Parathyroid adenoma (tissue), 2 donors: Measurements from ENCODE around the gene PHKB.

Experiments
- H2AFZ ChIP-seq: fragments of 300-600 bp; sonication (generic); one replicate; pipeline ENCODE4 v1.7.0; 2017; ENCODE audit warnings: antibody characterized with exemption, mild to moderate bottlenecking
- H3K27ac ChIP-seq: fragments of 300-600 bp; sonication (generic); one replicate; pipeline ENCODE4 v1.7.0; 2017
- H3K27me3 ChIP-seq: fragments of 300-600 bp; sonication (generic); one replicate; pipeline ENCODE4 v1.7.0; 2017; ENCODE audit warnings: low read length; ENCODE audit not compliant: control insufficient read depth, insufficient read depth
- H3K36me3 ChIP-seq: fragments of 300-600 bp; sonication (generic); one replicate; pipeline ENCODE4 v1.7.0; 2017; ENCODE audit warnings: low read length; ENCODE audit not compliant: control insufficient read depth, insufficient read depth
- H3K4me1 ChIP-seq: fragments of 300-600 bp; sonication (generic); one replicate; pipeline ENCODE4 v1.7.0; 2017; ENCODE audit warnings: control low read depth
- H3K4me2 ChIP-seq: fragments of 300-600 bp; sonication (generic); one replicate; pipeline ENCODE4 v1.7.0; 2017; ENCODE audit warnings: low read length
- H3K4me3 ChIP-seq: fragments of 300-600 bp; sonication (generic); one replicate; pipeline ENCODE4 v1.7.0; 2017; ENCODE audit warnings: low read depth, low read length
- H3K79me2 ChIP-seq: fragments of 300-600 bp; sonication (generic); one replicate; pipeline ENCODE4 v1.7.0; 2017; ENCODE audit warnings: control low read depth
- H3K9ac ChIP-seq: fragments of 300-600 bp; sonication (generic); one replicate; pipeline ENCODE4 v1.7.0; 2017; ENCODE audit warnings: mild to moderate bottlenecking
- H3K9me3 ChIP-seq: fragments of 300-600 bp; sonication (generic); one replicate; pipeline ENCODE4 v1.7.0; 2017; ENCODE audit warnings: low read length; ENCODE audit not compliant: control insufficient read depth
- TF ChIP-seq, protein P1 (sequence below): fragments of 300-600 bp; sonication (generic); IDR thresholded peaks from one replicate; pipeline ENCODE4 v1.7.0; 2017; ENCODE audit warnings: antibody characterized with exemption, mild to moderate bottlenecking
- donor health status: primary hyperparathyroidism.

Gene PHKB

DNA sequence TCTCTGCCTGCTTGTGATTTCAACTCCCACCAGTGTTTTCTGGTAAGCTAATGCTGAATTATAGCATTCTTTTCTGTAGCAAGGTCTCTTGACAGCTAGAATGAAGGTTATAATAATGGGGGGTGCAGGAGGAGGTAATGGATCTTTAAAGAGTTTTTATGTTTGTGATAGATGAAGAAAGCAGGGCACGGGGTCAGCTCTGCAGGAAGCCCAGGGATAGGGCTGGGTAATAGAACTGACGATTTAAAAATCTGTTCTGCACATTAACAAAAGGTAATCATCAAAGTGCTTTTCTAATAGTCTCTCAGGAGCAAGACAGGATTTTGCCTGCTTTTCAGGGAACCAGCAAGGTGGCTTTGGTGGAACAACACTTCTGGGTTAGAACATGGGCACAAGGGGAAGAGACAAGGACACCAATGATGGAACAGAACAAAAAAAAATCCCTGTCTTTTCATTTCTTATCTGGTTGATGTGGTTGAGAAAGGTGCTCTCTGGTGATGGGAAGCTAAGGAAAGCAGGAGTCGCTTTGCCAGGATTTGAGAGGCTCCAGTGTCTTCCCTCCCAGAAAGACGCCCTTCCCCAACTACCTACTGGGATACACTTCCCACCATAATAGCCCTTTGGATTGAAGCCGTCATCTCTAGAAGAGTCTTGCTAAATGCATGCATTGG is 263.1 kb downstream of the PHKB start:
- H3K4me3 ChIP-seq, result no peak overlapping the region
- H3K4me1 ChIP-seq, result no peaks in the 10 kb centered on the region
- TF ChIP-seq, protein P1, sequence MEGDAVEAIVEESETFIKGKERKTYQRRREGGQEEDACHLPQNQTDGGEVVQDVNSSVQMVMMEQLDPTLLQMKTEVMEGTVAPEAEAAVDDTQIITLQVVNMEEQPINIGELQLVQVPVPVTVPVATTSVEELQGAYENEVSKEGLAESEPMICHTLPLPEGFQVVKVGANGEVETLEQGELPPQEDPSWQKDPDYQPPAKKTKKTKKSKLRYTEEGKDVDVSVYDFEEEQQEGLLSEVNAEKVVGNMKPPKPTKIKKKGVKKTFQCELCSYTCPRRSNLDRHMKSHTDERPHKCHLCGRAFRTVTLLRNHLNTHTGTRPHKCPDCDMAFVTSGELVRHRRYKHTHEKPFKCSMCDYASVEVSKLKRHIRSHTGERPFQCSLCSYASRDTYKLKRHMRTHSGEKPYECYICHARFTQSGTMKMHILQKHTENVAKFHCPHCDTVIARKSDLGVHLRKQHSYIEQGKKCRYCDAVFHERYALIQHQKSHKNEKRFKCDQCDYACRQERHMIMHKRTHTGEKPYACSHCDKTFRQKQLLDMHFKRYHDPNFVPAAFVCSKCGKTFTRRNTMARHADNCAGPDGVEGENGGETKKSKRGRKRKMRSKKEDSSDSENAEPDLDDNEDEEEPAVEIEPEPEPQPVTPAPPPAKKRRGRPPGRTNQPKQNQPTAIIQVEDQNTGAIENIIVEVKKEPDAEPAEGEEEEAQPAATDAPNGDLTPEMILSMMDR, result no peak

DNA sequence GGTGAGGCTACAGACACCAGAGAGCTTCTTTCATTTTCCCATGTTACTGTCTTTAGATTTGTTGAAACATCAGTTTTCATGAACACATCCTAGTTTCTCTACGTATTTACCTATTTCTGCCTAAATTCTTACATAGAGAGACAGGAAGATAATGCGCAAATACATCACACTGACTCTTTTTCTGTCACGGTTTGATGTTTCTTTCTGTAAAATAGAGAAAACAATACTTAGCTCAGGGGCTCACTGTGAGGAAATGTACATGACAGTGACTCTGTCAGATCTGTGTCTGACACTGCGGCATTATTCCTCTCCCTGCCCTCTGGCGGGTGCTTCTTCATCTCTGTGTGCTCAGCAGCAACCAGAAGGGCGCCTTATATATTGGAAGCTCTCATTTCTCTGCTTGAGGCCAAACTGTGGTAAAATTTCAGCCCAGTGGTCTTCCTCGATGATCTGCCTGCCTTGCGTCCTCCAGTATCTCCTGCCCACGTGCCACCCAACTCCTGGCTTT is 264.1 kb downstream of the PHKB start:
- H3K4me1 ChIP-seq, result no peaks in the 10 kb centered on the region
- H2AFZ ChIP-seq, result no peak overlapping the region
- H3K9me3 ChIP-seq, result no peaks in the 10 kb centered on the region
- H3K9ac ChIP-seq, result no peak overlapping the region
- no peaks in the 10 kb centered on the region for H3K36me3 ChIP-seq
- no peak overlapping the region for H3K27ac ChIP-seq
- H3K4me2 ChIP-seq, result no peak overlapping the region
- TF ChIP-seq, protein P1, result no peak
- no peak overlapping the region for H3K4me3 ChIP-seq
- no peaks in the 10 kb centered on the region for H3K79me2 ChIP-seq
- no peaks in the 10 kb centered on the region for H3K27me3 ChIP-seq

More for the DNA sequence above, 263.1 kb downstream of the PHKB start:
- Histone ChIP-seq H3K79me2 (no peaks in the 10 kb centered on the region), H3K27me3 (no peaks in the 10 kb centered on the region), H3K27ac (no peak overlapping the region), H2AFZ (no peak overlapping the region), H3K9me3 (no peaks in the 10 kb centered on the region), H3K36me3 (no peaks in the 10 kb centered on the region), H3K9ac (no peak overlapping the region), H3K4me2 (no peak overlapping the region)

DNA sequence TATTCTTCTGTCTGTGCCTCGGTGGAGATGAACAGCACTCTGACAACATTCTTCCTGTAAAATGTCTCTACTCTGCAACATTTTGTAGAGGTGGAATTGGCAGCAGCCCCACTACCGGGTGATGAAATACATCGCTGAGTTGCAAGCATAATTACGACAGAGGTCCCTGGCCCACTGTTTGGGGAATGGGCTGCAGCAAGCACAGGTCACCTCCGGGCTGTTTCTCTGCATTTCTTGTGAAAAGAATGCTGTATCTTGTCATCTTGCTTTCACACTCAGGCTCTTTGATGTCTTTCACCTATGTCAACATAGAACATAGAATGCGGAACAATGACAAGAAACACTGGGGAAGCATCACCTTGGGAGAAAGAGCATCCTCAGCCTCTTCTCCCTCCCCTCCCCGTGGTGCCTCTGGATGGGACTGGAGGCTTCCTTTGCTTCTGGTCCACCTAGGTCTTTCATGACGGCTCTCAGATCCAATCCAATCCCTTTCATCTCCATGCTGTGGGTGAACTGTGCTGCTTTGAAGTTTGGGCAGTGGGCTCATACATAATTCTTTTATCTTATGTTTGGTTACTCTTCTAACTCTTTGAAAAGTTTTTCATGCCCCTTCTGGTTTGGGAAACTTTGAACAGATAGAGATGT is 265.0 kb downstream of the PHKB start:
- Histone ChIP-seq H3K4me3 (no peak overlapping the region), H3K27ac (no peak overlapping the region), H3K9ac (no peak overlapping the region), H3K4me1 (no peaks in the 10 kb centered on the region), H2AFZ (no peak overlapping the region), H3K4me2 (no peak overlapping the region), H3K79me2 (no peaks in the 10 kb centered on the region), H3K27me3 (no peaks in the 10 kb centered on the region), H3K36me3 (no peaks in the 10 kb centered on the region), H3K9me3 (no peaks in the 10 kb centered on the region)
- TF ChIP-seq, protein P1, result no peak

DNA sequence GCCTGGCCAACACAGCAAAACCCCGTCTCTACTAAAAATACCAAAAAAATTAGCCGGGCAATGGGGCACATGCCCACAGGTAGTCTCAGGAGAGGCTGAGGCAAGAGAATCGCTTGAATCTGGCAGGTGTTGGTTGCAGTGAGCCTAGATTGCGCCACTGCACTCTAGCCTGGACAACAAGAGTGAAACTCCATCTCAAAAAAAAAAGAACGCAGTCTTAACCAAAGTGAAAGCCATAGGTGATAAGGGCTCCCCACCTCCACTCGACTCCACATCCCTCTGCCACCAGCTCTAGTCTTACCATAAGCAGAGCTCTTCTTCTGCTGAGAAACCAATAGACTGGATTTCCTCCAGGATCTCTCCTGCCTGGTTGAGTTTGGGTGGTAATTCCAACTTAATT is 266.0 kb downstream of the PHKB start:
- TF ChIP-seq, protein P1, result no peak
- H3K4me1 ChIP-seq, result no peaks in the 10 kb centered on the region
- no peak overlapping the region for H3K4me3 ChIP-seq
- no peaks in the 10 kb centered on the region for H3K79me2 ChIP-seq
- no peak overlapping the region for H3K27ac ChIP-seq
- no peak overlapping the region for H2AFZ ChIP-seq
- H3K27me3 ChIP-seq, result no peaks in the 10 kb centered on the region
- no peaks in the 10 kb centered on the region for H3K36me3 ChIP-seq
- no peak overlapping the region for H3K9ac ChIP-seq
- no peaks in the 10 kb centered on the region for H3K9me3 ChIP-seq
- no peak overlapping the region for H3K4me2 ChIP-seq

DNA sequence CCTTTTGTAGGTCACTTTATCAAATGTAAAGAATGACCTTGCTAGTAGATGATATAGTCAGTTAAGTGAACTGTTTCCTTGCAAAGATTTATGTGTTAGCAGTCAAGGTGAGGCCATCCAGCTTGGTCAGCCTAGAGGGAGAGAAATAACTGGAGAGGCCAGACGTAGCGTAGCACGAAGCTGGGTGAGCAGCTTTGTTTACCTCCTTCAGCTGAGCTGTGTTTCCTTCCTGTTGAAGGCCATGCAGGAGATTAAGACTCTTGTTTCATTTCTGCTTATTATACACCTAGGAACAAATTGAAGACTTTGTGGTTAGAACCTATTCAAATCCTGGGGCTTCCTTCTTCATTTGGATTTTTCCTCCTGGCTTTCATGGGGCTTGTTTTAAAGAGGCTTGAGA is 267.1 kb downstream of the PHKB start:
- H3K9ac ChIP-seq, result no peak overlapping the region
- H3K4me1 ChIP-seq, result no peaks in the 10 kb centered on the region
- no peaks in the 10 kb centered on the region for H3K79me2 ChIP-seq
- H3K4me3 ChIP-seq, result no peak overlapping the region
- H3K27ac ChIP-seq, result no peak overlapping the region
- H3K4me2 ChIP-seq, result no peak overlapping the region
- TF ChIP-seq, protein P1, result no peak
- no peak overlapping the region for H2AFZ ChIP-seq
- H3K36me3 ChIP-seq, result no peaks in the 10 kb centered on the region
- no peaks in the 10 kb centered on the region for H3K27me3 ChIP-seq
- H3K9me3 ChIP-seq, result no peaks in the 10 kb centered on the region
